ENCODE measurements around the gene NPFF. TPM values are rescaled to one million over a fixed set of nuclear protein-coding genes. Genes with fewer than 3 reads are reported as not detected.

NPFF gene
- total and polyA plus RNA-seq, 2 of the 13 experiments (the other 11 are each of a cell fraction or from before 2014, with no cell fraction given): not detected

DNA sequence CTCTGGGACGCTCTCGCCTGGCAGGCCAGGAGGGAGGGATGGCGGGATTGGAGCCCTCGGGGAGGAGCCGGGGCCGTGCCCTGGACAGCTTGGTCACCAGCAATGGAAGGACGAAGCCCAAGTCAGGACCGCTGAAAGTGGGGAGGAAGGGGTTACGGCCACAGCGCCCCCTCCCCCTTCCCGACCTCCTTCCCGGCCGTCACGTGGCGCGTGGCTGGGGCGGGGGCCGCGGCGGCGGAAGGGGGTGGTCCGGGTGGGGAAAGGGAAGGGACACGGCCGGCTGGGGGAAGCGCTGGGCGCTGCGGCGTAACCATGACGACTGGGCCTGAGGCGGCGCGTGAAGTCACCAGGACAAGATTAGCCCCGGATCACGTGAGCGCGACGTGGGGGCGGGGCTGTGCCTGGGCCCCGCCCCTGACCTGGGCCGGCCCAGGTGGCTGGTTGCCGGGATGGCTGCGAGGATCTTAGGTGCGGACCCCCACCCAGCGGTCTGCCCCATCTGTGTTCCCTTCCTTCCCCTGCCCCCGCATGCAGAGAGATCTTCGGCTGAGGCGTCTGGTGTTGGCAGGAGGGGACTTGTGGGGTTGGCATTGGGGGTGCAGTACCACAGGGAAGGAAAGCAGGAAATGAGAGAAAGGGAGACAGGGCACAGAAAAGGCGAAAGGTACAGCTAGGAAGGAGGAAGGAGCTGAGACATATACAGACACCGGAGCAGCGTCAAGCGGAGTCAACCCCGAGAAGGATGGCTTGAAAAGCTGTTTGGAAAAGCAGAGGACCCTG lies 14.3 kb downstream of the NPFF start:
- ATAC-seq (peak; percentile 78), FAIRE-seq (peak; percentile 66), DNase-seq (ENCODE audit: low spot score) (peak; percentile 81)
- intact Hi-C loops (cut with micrococcal nuclease; ENCODE audit: unreplicated experiment): no loop called here
- in situ Hi-C loops (cut with HindIII; ENCODE audit: extremely low pct_ligation_motif_present, low pct_unique_long_range_greater_than_20kb): no loop called here
- no peaks in the 10 kb centered on the region for H3K79me2 ChIP-seq (ENCODE audit: insufficient read depth, low read length)
- H4K20me1 ChIP-seq (ENCODE audit: insufficient read depth, low read length): no peaks in the 10 kb centered on the region
- no peaks in the 10 kb centered on the region for H3K36me3 ChIP-seq (replicated peaks in 1 of 2; ENCODE audit: control insufficient read depth in 1 of 2, insufficient read depth in 2 of 2, low read length in 2 of 2)
- H3K4me1 ChIP-seq (ENCODE audit: insufficient read depth, low read length): peaks cover 51% of the 10 kb centered on the region
- H3K4me3 ChIP-seq (replicated peaks in 1 of 3; ENCODE audit: insufficient read depth in 1 of 3, low read depth in 2 of 3, low read length in 3 of 3): peak overlapping the region; percentile 64 to 80 (median 75)
- H3K9ac ChIP-seq (ENCODE audit: insufficient read depth, low read depth, low read length): peak overlapping the region; percentile 73
- peak overlapping the region; percentile 33 for H3K27ac ChIP-seq (ENCODE audit: extremely low read length, insufficient read depth, low read length)
- H3K9me3 ChIP-seq (ENCODE audit: low read length): no peaks in the 10 kb centered on the region
- WGBS (ENCODE audit: low lambda C conversion rate): 3% methylated on average over 19 of the region's 52 CpGs
- POLR2A ChIA-PET: interaction anchor here (0.7 to 4.1 kb wide), 10 partner anchors 8 to 313 kb away, joined by 3 to 35 read pairs (median 4); partner anchors contain the start of genes AAAS, CSAD, PRR13 and TARBP2
- H3K4me2 ChIP-seq (ENCODE audit: low read depth, low read length): peak overlapping the region; percentile 100
- no TSS peak for BruUV-seq (replicated peaks)
- CTCF ChIA-PET (ENCODE audit: low intra/inter-chr PET ratio, low total read pairs): no interaction called here
- H2AFZ ChIP-seq (ENCODE audit: low read length): peak overlapping the region; percentile 63
- H3K27me3 ChIP-seq (ENCODE audit: control insufficient read depth in 1 of 2, insufficient read depth in 2 of 2, low read length in 2 of 2): no peaks in the 10 kb centered on the region; a peak in 1 of 5 replicates
- TF ChIP-seq SMC3 (IDR thresholded peaks at IDR 0.05; ENCODE audit: low read length) (no peak), TEAD3 (CRISPR knock-in tag; optimal IDR thresholded peaks at IDR 0.05; ENCODE audit: borderline replicate concordance) (no peak), ELF3 (CRISPR knock-in tag; IDR thresholded peaks at IDR 0.05) (no peak; the same call in none of the 2 replicates), MEIS2 (CRISPR knock-in tag; IDR thresholded peaks at IDR 0.05) (peak; percentile 44; the same call in 1 of the 2 replicates), MED13 (CRISPR knock-in tag; IDR thresholded peaks at IDR 0.05) (no peak), ZNF709 (CRISPR knock-in tag; IDR thresholded peaks at IDR 0.05) (0 out of 2 replicates have a peak, but pooled peaks have one; percentile 39), KLF16 (CRISPR knock-in tag; IDR thresholded peaks at IDR 0.05) (no peak), ZNF775 (CRISPR knock-in tag; IDR thresholded peaks at IDR 0.05; ENCODE audit: borderline replicate concordance) (no peak), RAD21 (CRISPR knock-in tag; IDR thresholded peaks at IDR 0.05) (no peak)
- TF ChIP-seq, protein P1, sequence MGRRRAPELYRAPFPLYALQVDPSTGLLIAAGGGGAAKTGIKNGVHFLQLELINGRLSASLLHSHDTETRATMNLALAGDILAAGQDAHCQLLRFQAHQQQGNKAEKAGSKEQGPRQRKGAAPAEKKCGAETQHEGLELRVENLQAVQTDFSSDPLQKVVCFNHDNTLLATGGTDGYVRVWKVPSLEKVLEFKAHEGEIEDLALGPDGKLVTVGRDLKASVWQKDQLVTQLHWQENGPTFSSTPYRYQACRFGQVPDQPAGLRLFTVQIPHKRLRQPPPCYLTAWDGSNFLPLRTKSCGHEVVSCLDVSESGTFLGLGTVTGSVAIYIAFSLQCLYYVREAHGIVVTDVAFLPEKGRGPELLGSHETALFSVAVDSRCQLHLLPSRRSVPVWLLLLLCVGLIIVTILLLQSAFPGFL (CRISPR knock-in tag; IDR thresholded peaks at IDR 0.05): no peak
- TF ChIP-seq, protein P2, sequence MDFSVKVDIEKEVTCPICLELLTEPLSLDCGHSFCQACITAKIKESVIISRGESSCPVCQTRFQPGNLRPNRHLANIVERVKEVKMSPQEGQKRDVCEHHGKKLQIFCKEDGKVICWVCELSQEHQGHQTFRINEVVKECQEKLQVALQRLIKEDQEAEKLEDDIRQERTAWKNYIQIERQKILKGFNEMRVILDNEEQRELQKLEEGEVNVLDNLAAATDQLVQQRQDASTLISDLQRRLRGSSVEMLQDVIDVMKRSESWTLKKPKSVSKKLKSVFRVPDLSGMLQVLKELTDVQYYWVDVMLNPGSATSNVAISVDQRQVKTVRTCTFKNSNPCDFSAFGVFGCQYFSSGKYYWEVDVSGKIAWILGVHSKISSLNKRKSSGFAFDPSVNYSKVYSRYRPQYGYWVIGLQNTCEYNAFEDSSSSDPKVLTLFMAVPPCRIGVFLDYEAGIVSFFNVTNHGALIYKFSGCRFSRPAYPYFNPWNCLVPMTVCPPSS (IDR thresholded peaks at IDR 0.05): no peak
- TF ChIP-seq, protein P3, sequence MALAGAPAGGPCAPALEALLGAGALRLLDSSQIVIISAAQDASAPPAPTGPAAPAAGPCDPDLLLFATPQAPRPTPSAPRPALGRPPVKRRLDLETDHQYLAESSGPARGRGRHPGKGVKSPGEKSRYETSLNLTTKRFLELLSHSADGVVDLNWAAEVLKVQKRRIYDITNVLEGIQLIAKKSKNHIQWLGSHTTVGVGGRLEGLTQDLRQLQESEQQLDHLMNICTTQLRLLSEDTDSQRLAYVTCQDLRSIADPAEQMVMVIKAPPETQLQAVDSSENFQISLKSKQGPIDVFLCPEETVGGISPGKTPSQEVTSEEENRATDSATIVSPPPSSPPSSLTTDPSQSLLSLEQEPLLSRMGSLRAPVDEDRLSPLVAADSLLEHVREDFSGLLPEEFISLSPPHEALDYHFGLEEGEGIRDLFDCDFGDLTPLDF (CRISPR knock-in tag; IDR thresholded peaks at IDR 0.05): no peak
- TF ChIP-seq, protein P4, sequence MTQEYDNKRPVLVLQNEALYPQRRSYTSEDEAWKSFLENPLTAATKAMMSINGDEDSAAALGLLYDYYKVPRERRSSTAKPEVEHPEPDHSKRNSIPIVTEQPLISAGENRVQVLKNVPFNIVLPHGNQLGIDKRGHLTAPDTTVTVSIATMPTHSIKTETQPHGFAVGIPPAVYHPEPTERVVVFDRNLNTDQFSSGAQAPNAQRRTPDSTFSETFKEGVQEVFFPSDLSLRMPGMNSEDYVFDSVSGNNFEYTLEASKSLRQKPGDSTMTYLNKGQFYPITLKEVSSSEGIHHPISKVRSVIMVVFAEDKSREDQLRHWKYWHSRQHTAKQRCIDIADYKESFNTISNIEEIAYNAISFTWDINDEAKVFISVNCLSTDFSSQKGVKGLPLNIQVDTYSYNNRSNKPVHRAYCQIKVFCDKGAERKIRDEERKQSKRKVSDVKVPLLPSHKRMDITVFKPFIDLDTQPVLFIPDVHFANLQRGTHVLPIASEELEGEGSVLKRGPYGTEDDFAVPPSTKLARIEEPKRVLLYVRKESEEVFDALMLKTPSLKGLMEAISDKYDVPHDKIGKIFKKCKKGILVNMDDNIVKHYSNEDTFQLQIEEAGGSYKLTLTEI (CRISPR knock-in tag; conservative IDR thresholded peaks at IDR 0.05): no peak
- TF ChIP-seq, protein P5, sequence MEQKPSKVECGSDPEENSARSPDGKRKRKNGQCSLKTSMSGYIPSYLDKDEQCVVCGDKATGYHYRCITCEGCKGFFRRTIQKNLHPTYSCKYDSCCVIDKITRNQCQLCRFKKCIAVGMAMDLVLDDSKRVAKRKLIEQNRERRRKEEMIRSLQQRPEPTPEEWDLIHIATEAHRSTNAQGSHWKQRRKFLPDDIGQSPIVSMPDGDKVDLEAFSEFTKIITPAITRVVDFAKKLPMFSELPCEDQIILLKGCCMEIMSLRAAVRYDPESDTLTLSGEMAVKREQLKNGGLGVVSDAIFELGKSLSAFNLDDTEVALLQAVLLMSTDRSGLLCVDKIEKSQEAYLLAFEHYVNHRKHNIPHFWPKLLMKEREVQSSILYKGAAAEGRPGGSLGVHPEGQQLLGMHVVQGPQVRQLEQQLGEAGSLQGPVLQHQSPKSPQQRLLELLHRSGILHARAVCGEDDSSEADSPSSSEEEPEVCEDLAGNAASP (CRISPR knock-in tag; IDR thresholded peaks at IDR 0.05; ENCODE audit: borderline replicate concordance): peak; percentile 39; the same call in 1 of the 2 replicates
- TF ChIP-seq, protein P6, sequence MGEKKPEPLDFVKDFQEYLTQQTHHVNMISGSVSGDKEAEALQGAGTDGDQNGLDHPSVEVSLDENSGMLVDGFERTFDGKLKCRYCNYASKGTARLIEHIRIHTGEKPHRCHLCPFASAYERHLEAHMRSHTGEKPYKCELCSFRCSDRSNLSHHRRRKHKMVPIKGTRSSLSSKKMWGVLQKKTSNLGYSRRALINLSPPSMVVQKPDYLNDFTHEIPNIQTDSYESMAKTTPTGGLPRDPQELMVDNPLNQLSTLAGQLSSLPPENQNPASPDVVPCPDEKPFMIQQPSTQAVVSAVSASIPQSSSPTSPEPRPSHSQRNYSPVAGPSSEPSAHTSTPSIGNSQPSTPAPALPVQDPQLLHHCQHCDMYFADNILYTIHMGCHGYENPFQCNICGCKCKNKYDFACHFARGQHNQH (CRISPR knock-in tag; IDR thresholded peaks at IDR 0.05): peak; percentile 15; the same call in 1 of the 2 replicates
